B cell (primary cell): ENCODE data around the gene STX7. TPM values are rescaled to one million over a fixed set of nuclear protein-coding genes. Genes with fewer than 3 reads are reported as not detected.

ENCODE experiments used
- ATAC-seq: fragments of 200-7000 bp; cut with Tn5 transposase; one replicate; pipeline ENCODE4 v1.10.0; 2021; ENCODE audit warnings: low read depth, mild to moderate bottlenecking, moderate number of reproducible peaks, moderate library complexity
- CTCF ChIA-PET: fragments of 350-600 bp; sonication (Branson Sonifier 250); formaldehyde crosslinking; loops from one replicate; lab custom pipeline; 2021; ENCODE audit warnings: antibody characterized with exemption, inconsistent platforms; lab: Charles Lee
- POLR2A ChIA-PET: fragments of 350-600 bp; sonication (Branson Sonifier 250); formaldehyde crosslinking; loops from one replicate; lab custom pipeline; 2021; ENCODE audit warnings: antibody characterized with exemption; lab: Charles Lee
- DNase-seq: peaks from one replicate; pipeline ENCODE4 v3.0.0; 2013
- H2AFZ ChIP-seq: 2 replicates; pipeline ENCODE4 v1.6.1; 2012; ENCODE audit warnings: mild to moderate bottlenecking, low read depth, low read length; ENCODE audit not compliant: insufficient read depth, poor library complexity, severe bottlenecking
- H3K27ac ChIP-seq, 2 donors: 1 replicate in 1 of 2; 2 replicates in 1 of 2; pipeline ENCODE4 v1.5.1; 2012 to 2013; ENCODE audit warnings: low read length in 2 of 2, mild to moderate bottlenecking in 2 of 2, moderate library complexity in 1 of 2
- H3K27me3 ChIP-seq, 4 experiments: fragments of 200-600 bp in 1 of 4; sonication (generic) in 1 of 4; replicated peaks in 1 of 4; 1 replicate in 2 of 4; 2 replicates in 2 of 4; pipeline versions ENCODE4 v1.6.1 to v1.7.0; 2013 to 2016; ENCODE audit warnings: low read length in 3 of 4, mild to moderate bottlenecking in 2 of 4, mixed read lengths in 1 of 4, moderate library complexity in 1 of 4; ENCODE audit not compliant: insufficient read depth in 4 of 4, control insufficient read depth in 3 of 4; ENCODE audit errors: control extremely low read depth in 1 of 4
- H3K36me3 ChIP-seq, 2 experiments: replicated peaks in 1 of 2; 1 replicate in 1 of 2; 2 replicates in 1 of 2; pipeline versions ENCODE4 v1.6.1 to v1.7.1; 2013; ENCODE audit warnings: low read length in 1 of 2; ENCODE audit not compliant: insufficient read depth in 2 of 2, control insufficient read depth in 1 of 2; ENCODE audit errors: control extremely low read depth in 1 of 2, extremely low read depth in 1 of 2
- H3K4me1 ChIP-seq, 2 donors: fragments of 200-600 bp in 1 of 2; sonication (generic) in 1 of 2; 1 replicate in 1 of 2; 2 replicates in 1 of 2; pipeline versions ENCODE4 v1.5.1 to v1.6.1; 2013 to 2017; ENCODE audit warnings: low read length in 2 of 2; ENCODE audit not compliant: control insufficient read depth in 2 of 2, insufficient read depth in 2 of 2
- H3K4me2 ChIP-seq: replicated peaks from 2 replicates; pipeline ENCODE3; 2012; ENCODE audit warnings: mild to moderate bottlenecking, low read depth, low read length; ENCODE audit not compliant: poor library complexity, severe bottlenecking
- H3K4me3 ChIP-seq, 5 experiments: fragments of 200-600 bp in 1 of 5; sonication (generic) in 1 of 5; 1 replicate in 3 of 5; 2 replicates in 2 of 5; pipeline versions ENCODE4 v1.5.1 to v1.7.0; 2011 to 2016; ENCODE audit warnings: low read length in 4 of 5, mild to moderate bottlenecking in 4 of 5, low read depth in 2 of 5, control low read depth in 1 of 5, moderate library complexity in 1 of 5; ENCODE audit not compliant: insufficient read depth in 1 of 5; ENCODE audit errors: control extremely low read depth in 1 of 5, extremely low read depth in 1 of 5
- H3K79me2 ChIP-seq: fragments of 200-600 bp; sonication (generic); one replicate; pipeline ENCODE4 v1.6.0; 2016; ENCODE audit warnings: low read length; ENCODE audit not compliant: control insufficient read depth, insufficient read depth
- H3K9ac ChIP-seq: fragments of 200-600 bp; sonication (generic); 2 replicates; pipeline ENCODE4 v1.6.1; 2017; ENCODE audit warnings: mild to moderate bottlenecking, low read length, moderate library complexity
- H3K9me3 ChIP-seq, 3 donors: one replicate each; pipeline versions ENCODE4 v1.6.1 to v1.7.1; 2013; ENCODE audit warnings: low read length in 2 of 3; ENCODE audit not compliant: control insufficient read depth in 2 of 3, insufficient read depth in 1 of 3; ENCODE audit errors: control extremely low read depth in 1 of 3
- H4K20me1 ChIP-seq: 2 replicates; pipeline ENCODE4 v1.6.0; 2012; ENCODE audit warnings: mild to moderate bottlenecking, low read length; ENCODE audit not compliant: insufficient read depth, control insufficient read depth, poor library complexity, severe bottlenecking
- H3K27ac Mint-ChIP-seq: one replicate; pipeline ENCODE4 v1.8.0; 2021; ENCODE audit warnings: mixed read lengths
- H3K27me3 Mint-ChIP-seq: one replicate; pipeline ENCODE4 v1.8.0; 2021; ENCODE audit warnings: mixed read lengths
- H3K4me1 Mint-ChIP-seq: one replicate; pipeline ENCODE4 v1.8.0; 2021; ENCODE audit warnings: mixed read lengths
- H3K4me3 Mint-ChIP-seq: one replicate; pipeline ENCODE4 v1.8.0; 2021; ENCODE audit warnings: mixed read lengths
- H3K9me3 Mint-ChIP-seq: one replicate; pipeline ENCODE4 v1.8.0; 2022; ENCODE audit warnings: mixed read lengths; ENCODE audit not compliant: insufficient read depth
- CTCF ChIP-seq: fragments of 200-600 bp; IDR thresholded peaks from one replicate; pipeline ENCODE4 v1.8.0; 2022; ENCODE audit warnings: antibody characterized with exemption, mild to moderate bottlenecking
- EZH2 ChIP-seq: IDR thresholded peaks from 2 replicates; pipeline ENCODE4 v1.6.1; 2012; ENCODE audit warnings: borderline replicate concordance, low read depth, mild to moderate bottlenecking, moderate library complexity, low read length; ENCODE audit not compliant: insufficient read depth, poor library complexity, severe bottlenecking
- WGBS: methylation state at CpG from one replicate; pipeline ENCODE4 v1.1.5; 2013; ENCODE audit warnings: missing lambda C conversion rate; ENCODE audit not compliant: insufficient coverage; 5-methylcytosine and 5-hydroxymethylcytosine counted together
- intact Hi-C: fragments of 100-400 bp; cut with micrococcal nuclease; formaldehyde crosslinking; loops from one replicate; pipeline ENCODE4 v1.10.0; 2022
- polyA plus RNA-seq: library from polyadenylated mRNA; depleted of rRNA; stranded (reverse); fragments of >200 nt; gene quantifications from 2 replicates; pipeline ENCODE4 v1.2.3, GENCODE V29; 2012
- total RNA-seq, 2 donors: library from RNA; stranded (reverse); fragments of 120-200 nt in 1 of 2; gene quantifications; 1 replicate in 1 of 2; 2 replicates in 1 of 2; pipeline versions ENCODE4 v1.2.3 to v1.2.4, GENCODE V29; 2013 to 2022

Gene STX7
- total and polyA plus RNA-seq, 2 donors (not counting 1 experiment from before 2014, with no cell fraction given), result 70.9 to 221 TPM

GRCh38 chr6:132445201-132445951, 67.5 kb downstream of the STX7 start:
- H3K4me1 Mint-ChIP-seq, result peaks cover under 1% of the 10 kb centered on the region
- ATAC-seq, result no peak
- ChIA-PET POLR2A (no interaction called here), CTCF (interaction anchor here (1.0 to 2.3 kb wide), 3 partner anchors 39 to 145 kb away, joined by 3 to 6 read pairs (median 5); no protein-coding TSS in a partner anchor)
- no peak overlapping the region for H3K9ac ChIP-seq
- no peak for DNase-seq
- no peak overlapping the region for H2AFZ ChIP-seq
- no peaks in the 10 kb centered on the region for H3K79me2 ChIP-seq
- H3K9me3 Mint-ChIP-seq, result peaks cover 2% of the 10 kb centered on the region
- no peak overlapping the region for H3K4me3 Mint-ChIP-seq
- H3K4me2 ChIP-seq, result no peak overlapping the region
- H3K27me3 Mint-ChIP-seq, result no peaks in the 10 kb centered on the region
- H3K4me1 ChIP-seq, result no peaks in the 10 kb centered on the region
- peaks cover 5% of the 10 kb centered on the region for H4K20me1 ChIP-seq
- H3K36me3 ChIP-seq, result peaks cover 8 to 12% of the 10 kb centered on the region in 2 experiments
- no peak overlapping the region for H3K4me3 ChIP-seq
- no CpG with 5 or more reads among the region's 3 CpGs for WGBS
- intact Hi-C loops, result no loop called here
- no peak overlapping the region for H3K27ac Mint-ChIP-seq
- peaks cover 0 to 3% (median 3%) of the 10 kb centered on the region in 3 donors for H3K9me3 ChIP-seq
- H3K27ac ChIP-seq, result no peak overlapping the region
- H3K27me3 ChIP-seq, result no peaks in the 10 kb centered on the region
- TF ChIP-seq EZH2 (no peak), CTCF (no peak)

GRCh38 chr6:132443206-132443605, 69.7 kb downstream of the STX7 start:
- peaks cover 2% of the 10 kb centered on the region for H3K9me3 Mint-ChIP-seq
- Histone ChIP-seq H3K36me3 (peaks cover 0 to 8% of the 10 kb centered on the region in 2 experiments), H3K9me3 (peaks cover 0 to 8% (median 3%) of the 10 kb centered on the region in 3 donors)

More at GRCh38 chr6:132443206-132443605, 69.7 kb downstream of the STX7 start:
- H3K79me2 ChIP-seq, result no peaks in the 10 kb centered on the region
- H3K27ac Mint-ChIP-seq, result no peak overlapping the region
- no peak for DNase-seq
- no peaks in the 10 kb centered on the region for H3K27me3 ChIP-seq
- no peak for ATAC-seq
- TF ChIP-seq EZH2 (no peak), CTCF (no peak)
- CTCF ChIA-PET, result interaction anchor here (1.0 kb wide), 1 partner anchor 145 kb away, joined by 3 read pairs; no protein-coding TSS in a partner anchor
- no peak overlapping the region for H3K4me2 ChIP-seq
- POLR2A ChIA-PET, result no interaction called here
- H3K27ac ChIP-seq, result no peak overlapping the region
- no peaks in the 10 kb centered on the region for H3K4me1 ChIP-seq
- no peak overlapping the region for H3K4me3 ChIP-seq
- no peak overlapping the region for H2AFZ ChIP-seq
- H3K9ac ChIP-seq, result no peak overlapping the region
- no peak overlapping the region for H3K4me3 Mint-ChIP-seq
- intact Hi-C loops, result loop anchor here (5.0 kb wide), 1 partner anchor 41 kb away; the partner anchor contains the start of gene MOXD1
- peaks cover 7% of the 10 kb centered on the region for H3K4me1 Mint-ChIP-seq
- H4K20me1 ChIP-seq, result peaks cover 5% of the 10 kb centered on the region
- H3K27me3 Mint-ChIP-seq, result no peaks in the 10 kb centered on the region
